ENCODE results near the gene SUGCT. TPM values are rescaled to one million over a fixed set of nuclear protein-coding genes. Genes with fewer than 3 reads are reported as not detected.
"Not testable (repeated sequence)": the region's sequence is repeated elsewhere in the genome, so short reads cannot be mapped to it uniquely, and the experiment has no call there.

SUGCT gene
- total RNA-seq, 2 donors from 2014 or later = 0.74 to 1.3 TPM

DNA sequence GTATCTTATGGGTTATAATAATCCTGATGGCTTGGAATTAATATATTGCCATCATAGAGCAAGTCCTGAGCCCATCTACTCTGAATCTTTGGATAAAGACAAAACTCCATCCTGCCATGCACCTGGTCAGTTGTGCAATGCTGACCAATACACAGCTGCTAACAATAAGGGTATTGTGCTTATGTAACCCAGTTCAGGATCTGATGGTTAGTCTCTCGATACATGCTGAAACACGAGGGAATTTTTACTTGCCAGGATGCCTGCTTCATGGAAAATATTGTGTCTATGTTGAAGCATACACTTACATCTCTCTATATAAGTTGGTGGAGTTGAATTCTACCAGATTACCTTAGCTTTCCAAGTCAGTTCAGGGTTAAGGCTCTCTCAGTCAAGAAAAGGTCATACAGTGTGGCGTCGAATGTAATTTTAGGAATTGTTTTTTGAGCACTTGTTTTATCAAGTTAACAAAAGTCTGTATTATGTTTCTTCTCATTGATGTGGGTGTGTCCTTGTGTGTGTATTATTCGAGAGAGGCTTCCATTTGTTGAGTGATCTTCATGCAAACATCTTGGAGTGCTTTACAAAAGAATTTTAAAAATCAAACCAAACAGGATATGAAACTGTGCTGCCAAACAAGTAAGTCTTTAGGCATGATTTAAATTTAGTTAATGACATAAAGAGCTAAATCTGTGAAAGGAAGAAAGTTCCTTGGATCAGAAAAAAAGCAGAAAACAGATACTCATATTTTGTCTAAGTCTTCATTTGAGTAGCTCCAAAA lies 449.1 kb downstream of the SUGCT start:
- H3K9me3 Mint-ChIP-seq = no peaks in the 10 kb centered on the region
- no peaks in the 10 kb centered on the region for H3K36me3 Mint-ChIP-seq
- ATAC-seq (no peak), DNase-seq (ENCODE audit: low spot score) (no peak)
- H3K27me3 Mint-ChIP-seq = no peaks in the 10 kb centered on the region
- no peak overlapping the region for H3K27ac Mint-ChIP-seq
- no peak overlapping the region for H3K4me3 Mint-ChIP-seq
- H3K4me1 Mint-ChIP-seq (ENCODE audit: low read depth in 2 of 2) = no peaks in the 10 kb centered on the region

GRCh38 chr7:40584667-40585433 lies 450.0 kb downstream of the SUGCT start:
- Mint-ChIP-seq H3K27ac (no peak overlapping the region), H3K27me3 (no peaks in the 10 kb centered on the region), H3K4me1 (ENCODE audit: low read depth in 2 of 2) (no peaks in the 10 kb centered on the region), H3K4me3 (no peak overlapping the region), H3K9me3 (peaks cover under 1% of the 10 kb centered on the region), H3K36me3 (no peaks in the 10 kb centered on the region)
- ATAC-seq (no peak), DNase-seq (ENCODE audit: low spot score) (no peak)

- Mint-ChIP-seq H3K36me3 (no peaks in the 10 kb centered on the region), H3K4me1 (ENCODE audit: low read depth in 2 of 2) (no peaks in the 10 kb centered on the region)
Measured at GRCh38 chr7:40586197-40586596, 451.4 kb downstream of the SUGCT start.

DNA sequence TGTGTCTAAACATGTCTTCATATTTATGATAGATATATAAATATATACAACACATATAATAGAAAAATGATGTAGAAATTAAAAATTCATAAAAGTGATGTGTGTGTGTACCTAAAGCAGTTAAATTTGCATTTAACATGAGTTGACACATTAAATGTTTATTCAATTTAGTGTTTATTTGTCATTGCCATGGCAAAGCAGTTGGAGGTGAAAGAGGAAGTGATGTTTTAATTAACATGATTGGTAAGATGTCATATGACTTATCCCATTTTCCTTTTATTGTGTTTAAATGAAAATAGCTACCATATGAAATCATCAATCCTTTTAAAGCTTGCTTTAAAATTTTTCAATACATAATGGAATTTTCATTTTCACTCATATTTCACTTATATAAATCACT lies 452.6 kb downstream of the SUGCT start:
- Mint-ChIP-seq H3K27ac (no peak overlapping the region), H3K9me3 (peaks cover 5% of the 10 kb centered on the region), H3K4me1 (ENCODE audit: low read depth in 2 of 2) (no peaks in the 10 kb centered on the region), H3K36me3 (no peaks in the 10 kb centered on the region), H3K27me3 (no peaks in the 10 kb centered on the region), H3K4me3 (no peak overlapping the region)
- ATAC-seq = no peak
- no peak for DNase-seq (ENCODE audit: low spot score)

More at GRCh38 chr7:40586197-40586596, 451.4 kb downstream of the SUGCT start:
- H3K27me3 Mint-ChIP-seq = no peaks in the 10 kb centered on the region
- H3K4me3 Mint-ChIP-seq = no peak overlapping the region
- DNase-seq (ENCODE audit: low spot score) = no peak
- H3K9me3 Mint-ChIP-seq = peaks cover 5% of the 10 kb centered on the region
- no peak overlapping the region for H3K27ac Mint-ChIP-seq
- ATAC-seq = no peak

GRCh38 chr7:40595129-40595528 lies 460.3 kb downstream of the SUGCT start:
- H3K9me3 Mint-ChIP-seq = peaks cover 2% of the 10 kb centered on the region
- ATAC-seq = no peak
- no peak overlapping the region for H3K4me3 Mint-ChIP-seq
- no peaks in the 10 kb centered on the region for H3K36me3 Mint-ChIP-seq
- H3K27ac Mint-ChIP-seq = no peak overlapping the region
- H3K27me3 Mint-ChIP-seq = no peaks in the 10 kb centered on the region
- peaks cover 5 to 6% of the 10 kb centered on the region in 2 donors for H3K4me1 Mint-ChIP-seq (ENCODE audit: low read depth in 2 of 2)
- no peak for DNase-seq (ENCODE audit: low spot score)

- Mint-ChIP-seq H3K27me3 (no peaks in the 10 kb centered on the region), H3K4me3 (no peak overlapping the region), H3K9me3 (no peaks in the 10 kb centered on the region), H3K4me1 (ENCODE audit: low read depth in 2 of 2) (peaks cover 5 to 6% of the 10 kb centered on the region in 2 donors), H3K36me3 (no peaks in the 10 kb centered on the region), H3K27ac (no peak overlapping the region)
- ATAC-seq (no peak), DNase-seq (ENCODE audit: low spot score) (no peak)
Measured at GRCh38 chr7:40595832-40596231, 461.0 kb downstream of the SUGCT start.

DNA sequence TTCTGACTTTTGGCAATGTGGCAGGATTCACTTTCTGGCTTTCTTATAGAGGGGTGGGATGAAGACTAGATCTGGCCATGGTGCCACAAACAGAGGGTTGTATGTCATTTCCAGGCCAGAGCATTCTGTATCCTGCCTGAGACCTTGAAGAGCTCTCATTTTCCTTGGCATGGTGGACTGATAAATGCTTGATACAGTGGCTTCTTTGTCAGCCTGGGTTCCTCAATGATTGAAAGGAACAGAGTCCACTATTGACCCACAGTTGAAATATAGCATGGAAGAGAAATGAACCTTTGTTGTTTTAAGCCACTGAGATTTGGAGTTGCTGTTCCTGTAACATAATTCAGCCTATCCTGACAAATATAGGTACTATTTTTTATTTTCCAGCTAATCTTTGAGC lies 462.7 kb downstream of the SUGCT start:
- Mint-ChIP-seq H3K27me3 (no peaks in the 10 kb centered on the region), H3K9me3 (no peaks in the 10 kb centered on the region), H3K36me3 (no peaks in the 10 kb centered on the region), H3K4me1 (ENCODE audit: low read depth in 2 of 2) (peaks cover 5 to 6% of the 10 kb centered on the region in 2 donors), H3K4me3 (no peak overlapping the region), H3K27ac (no peak overlapping the region)
- DNase-seq (ENCODE audit: low spot score) (no peak), ATAC-seq (no peak)

- ATAC-seq (no peak), DNase-seq (ENCODE audit: low spot score) (no peak)
- peaks cover 5 to 6% of the 10 kb centered on the region in 2 donors for H3K4me1 Mint-ChIP-seq (ENCODE audit: low read depth in 2 of 2)
- no peaks in the 10 kb centered on the region for H3K27me3 Mint-ChIP-seq
- H3K36me3 Mint-ChIP-seq = no peaks in the 10 kb centered on the region
- H3K4me3 Mint-ChIP-seq = no peak overlapping the region
- H3K27ac Mint-ChIP-seq = no peak overlapping the region
- no peaks in the 10 kb centered on the region for H3K9me3 Mint-ChIP-seq
Measured at GRCh38 chr7:40598915-40599314, 464.1 kb downstream of the SUGCT start.

GRCh38 chr7:40599836-40600235 lies 465.0 kb downstream of the SUGCT start:
- DNase-seq (ENCODE audit: low spot score) (no peak), ATAC-seq (no peak)
- no peak overlapping the region for H3K27ac Mint-ChIP-seq
- H3K4me1 Mint-ChIP-seq (ENCODE audit: low read depth in 2 of 2) = peaks cover 5 to 6% of the 10 kb centered on the region in 2 donors
- no peaks in the 10 kb centered on the region for H3K9me3 Mint-ChIP-seq
- H3K27me3 Mint-ChIP-seq = no peaks in the 10 kb centered on the region
- H3K4me3 Mint-ChIP-seq = no peak overlapping the region
- H3K36me3 Mint-ChIP-seq = no peaks in the 10 kb centered on the region

DNA sequence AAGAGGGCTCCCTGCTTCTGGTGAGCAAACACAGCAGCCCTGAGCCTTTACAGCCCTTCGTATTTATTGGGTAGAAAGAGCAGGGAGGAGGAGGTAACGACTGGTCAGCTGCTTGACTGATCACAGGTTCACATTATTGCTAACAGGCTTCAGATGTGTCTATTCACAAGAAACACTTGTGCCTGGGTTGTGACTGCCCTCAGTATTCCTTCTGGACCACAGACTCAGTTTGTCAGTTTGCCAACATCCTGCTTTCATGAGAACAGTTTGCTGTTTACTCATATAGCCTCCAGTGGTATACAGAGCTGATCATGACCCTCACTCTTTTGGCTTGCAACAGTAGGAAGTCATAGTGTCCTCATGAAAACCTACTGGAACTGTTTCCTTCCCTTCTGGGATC lies 467.5 kb downstream of the SUGCT start:
- H3K9me3 Mint-ChIP-seq; H3K27me3 Mint-ChIP-seq; H3K4me3 Mint-ChIP-seq; H3K4me1 Mint-ChIP-seq (ENCODE audit: low read depth in 2 of 2); ATAC-seq; H3K27ac Mint-ChIP-seq; H3K36me3 Mint-ChIP-seq; DNase-seq (ENCODE audit: low spot score): not testable (repeated sequence)

DNA sequence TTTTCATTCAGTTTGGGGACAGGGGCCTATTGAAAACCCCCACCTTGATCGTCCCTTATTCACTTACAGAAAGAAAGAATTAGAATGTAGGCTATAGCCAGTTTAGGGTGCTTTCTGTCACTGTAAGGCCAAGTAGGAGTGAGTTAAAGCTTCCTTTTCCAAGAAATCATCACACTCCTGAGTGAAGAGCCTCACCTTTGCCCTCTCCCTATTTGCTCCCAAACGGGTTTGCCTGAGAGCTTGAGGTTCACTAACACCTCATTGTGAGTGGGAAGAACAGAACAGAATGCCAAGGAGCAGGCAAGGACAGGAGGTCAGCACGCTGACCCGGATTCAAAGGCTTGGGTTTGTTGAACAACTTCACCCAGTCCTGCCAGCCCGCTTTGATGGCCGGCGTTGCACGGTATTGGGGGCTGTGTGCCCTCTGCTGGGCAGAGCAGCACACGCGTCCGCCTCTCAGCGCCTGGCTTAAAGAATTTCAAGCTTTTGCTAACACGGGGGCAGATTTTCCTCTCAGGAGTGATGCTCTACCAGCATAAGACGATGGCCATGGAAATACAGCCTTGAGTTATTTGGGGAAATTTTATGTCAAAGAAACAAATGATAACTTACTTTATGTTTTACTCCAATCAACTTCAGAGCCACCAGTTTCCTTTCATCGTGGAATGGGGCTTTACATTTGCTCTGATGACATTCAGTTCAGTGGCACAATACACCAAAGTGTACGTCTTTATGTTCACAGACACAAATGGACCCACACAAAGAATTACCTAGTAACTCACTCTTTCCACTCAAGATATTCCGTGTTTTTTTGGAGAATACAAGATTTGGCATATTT lies 470.0 kb downstream of the SUGCT start:
- peak in 1 of 2 donors; percentile 43 for ATAC-seq

DNA sequence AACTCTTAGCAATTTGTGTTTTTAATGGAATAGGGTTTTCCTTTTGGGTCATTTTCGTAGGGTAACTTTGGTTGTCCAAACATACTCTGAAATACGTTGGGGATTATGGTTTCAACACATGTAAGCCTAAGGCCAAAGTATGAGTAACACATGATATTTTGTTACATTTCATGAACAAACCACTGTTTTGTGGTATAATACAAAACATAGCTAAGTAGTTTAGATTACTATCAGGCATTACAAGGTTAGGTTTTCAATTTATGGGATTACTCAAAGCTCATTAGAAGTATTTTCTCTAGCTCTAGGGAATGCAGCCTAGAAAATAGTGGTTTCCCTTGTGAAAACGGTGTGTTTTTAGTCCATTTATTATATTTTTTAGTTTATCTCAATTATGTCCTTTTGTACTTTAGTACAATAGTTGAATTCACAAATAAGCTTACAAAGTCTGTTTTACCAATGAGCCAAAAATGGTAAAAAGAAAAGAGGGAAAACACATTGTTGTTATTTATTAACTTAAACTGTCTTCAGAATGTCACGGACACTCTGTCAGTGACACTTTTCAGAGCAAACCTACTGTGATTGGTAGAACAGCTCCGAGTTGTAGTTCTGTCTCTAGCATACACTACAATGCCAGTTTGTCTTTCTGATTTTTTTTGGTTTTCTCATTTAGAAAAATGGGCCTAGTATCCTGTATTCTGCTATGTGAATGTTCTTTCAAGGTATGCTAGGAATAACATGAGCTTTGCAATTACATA lies 473.7 kb downstream of the SUGCT start:
- H3K9me3 Mint-ChIP-seq = no peaks in the 10 kb centered on the region
- H3K27me3 Mint-ChIP-seq = no peaks in the 10 kb centered on the region
- H3K4me1 Mint-ChIP-seq (ENCODE audit: low read depth in 2 of 2) = no peaks in the 10 kb centered on the region
- ATAC-seq = no peak
- H3K4me3 Mint-ChIP-seq = no peak overlapping the region
- DNase-seq (ENCODE audit: low spot score) = no peak
- H3K36me3 Mint-ChIP-seq = no peaks in the 10 kb centered on the region
- H3K27ac Mint-ChIP-seq = no peak overlapping the region

More for the DNA sequence above, 470.0 kb downstream of the SUGCT start:
- Mint-ChIP-seq H3K9me3 (no peaks in the 10 kb centered on the region), H3K4me1 (ENCODE audit: low read depth in 2 of 2) (no peaks in the 10 kb centered on the region), H3K36me3 (no peaks in the 10 kb centered on the region), H3K27me3 (no peaks in the 10 kb centered on the region), H3K4me3 (no peak overlapping the region), H3K27ac (no peak overlapping the region)
- no peak for DNase-seq (ENCODE audit: low spot score)

GRCh38 chr7:40610461-40610860 lies 475.7 kb downstream of the SUGCT start:
- Mint-ChIP-seq H3K9me3 (no peaks in the 10 kb centered on the region), H3K4me3 (no peak overlapping the region), H3K36me3 (no peaks in the 10 kb centered on the region), H3K4me1 (ENCODE audit: low read depth in 2 of 2) (no peaks in the 10 kb centered on the region), H3K27ac (no peak overlapping the region), H3K27me3 (no peaks in the 10 kb centered on the region)
- DNase-seq (ENCODE audit: low spot score) (no peak), ATAC-seq (no peak)

Data from natural killer cell treated with Interleukin-12 subunit alpha and Interleukin-12 subunit beta and Interleukin-15 and Interleukin-18, amount 100 ng/mL, for 72 hours (primary cell).